BJ (cell line): ENCODE data around the gene NUTM2F. TPM values are rescaled to one million over a fixed set of nuclear protein-coding genes. Genes with fewer than 3 reads are reported as not detected.

Experiments
- CTCF ChIA-PET: fragments of 350-600 bp; formaldehyde crosslinking; extraction: SDS; loops from one replicate; lab custom pipeline; 2021; ENCODE audit warnings: antibody characterized with exemption, inconsistent platforms; lab: Yijun Ruan, JAX
- POLR2A ChIA-PET: fragments of 300-600 bp; sonication (Branson Sonifier 250); formaldehyde crosslinking; extraction: SDS; loops from one replicate; lab custom pipeline; 2021; ENCODE audit warnings: antibody characterized with exemption; lab: Charles Lee
- DNase-seq: peaks from one replicate; pipeline ENCODE4 v3.0.0-alpha.2; 2011; ENCODE audit warnings: low read depth
- H3K27me3 ChIP-seq: 2 replicates; pipeline ENCODE4 v1.6.0; 2011; ENCODE audit warnings: low read length; ENCODE audit not compliant: control insufficient read depth, insufficient read depth
- H3K36me3 ChIP-seq: 2 replicates; pipeline ENCODE4 v1.5.1; 2011; ENCODE audit warnings: low read length; ENCODE audit not compliant: control insufficient read depth, insufficient read depth
- H3K4me3 ChIP-seq: 2 replicates; pipeline ENCODE4 v1.5.1; 2011; ENCODE audit warnings: low read depth, mild to moderate bottlenecking, control low read depth, low read length
- CTCF ChIP-seq: IDR thresholded peaks from 2 replicates; pipeline ENCODE4 v1.5.1; 2011; ENCODE audit warnings: low read depth, mild to moderate bottlenecking, control low read depth, inconsistent platforms, low read length, moderate library complexity; ENCODE audit not compliant: insufficient read depth
- polyA plus RNA-seq: library from polyadenylated mRNA; depleted of rRNA; stranded (reverse); fragments of >200 nt; gene quantifications from 2 replicates; pipeline ENCODE4 v1.2.3, GENCODE V29; 2011

NUTM2F gene
- polyA plus RNA-seq, 1 experiment = not detected

GRCh38 chr9:94303321-94303720 is 25.1 kb downstream of the NUTM2F start:
- ChIA-PET CTCF (interaction anchor here (0.8 kb wide), 1 partner anchor 10 kb away, joined by 3 read pairs; no protein-coding TSS in a partner anchor), POLR2A (no interaction called here)
- H3K4me3 ChIP-seq = no peak overlapping the region
- no peak for TF ChIP-seq CTCF
- no peaks in the 10 kb centered on the region for H3K27me3 ChIP-seq
- no peaks in the 10 kb centered on the region; the same call in none of the 2 replicates for H3K36me3 ChIP-seq
- no peak for DNase-seq

GRCh38 chr9:94302426-94302825 is 26.0 kb downstream of the NUTM2F start:
- Histone ChIP-seq H3K36me3 (no peaks in the 10 kb centered on the region; the same call in none of the 2 replicates), H3K4me3 (no peak overlapping the region), H3K27me3 (no peaks in the 10 kb centered on the region)
- no peak for TF ChIP-seq CTCF
- ChIA-PET POLR2A (no interaction called here), CTCF (no interaction called here)
- no peak for DNase-seq

GRCh38 chr9:94301583-94301982 is 26.9 kb downstream of the NUTM2F start:
- H3K4me3 ChIP-seq = no peak overlapping the region
- no peaks in the 10 kb centered on the region; the same call in none of the 2 replicates for H3K36me3 ChIP-seq
- H3K27me3 ChIP-seq = no peaks in the 10 kb centered on the region
- ChIA-PET CTCF (no interaction called here), POLR2A (no interaction called here)
- no peak for DNase-seq
- TF ChIP-seq CTCF = no peak

GRCh38 chr9:94300470-94301301 is 27.8 kb downstream of the NUTM2F start:
- ChIA-PET CTCF (no interaction called here), POLR2A (no interaction called here)
- DNase-seq = no peak
- TF ChIP-seq CTCF = no peak
- H3K36me3 ChIP-seq = no peaks in the 10 kb centered on the region; the same call in none of the 2 replicates
- no peak overlapping the region for H3K4me3 ChIP-seq
- H3K27me3 ChIP-seq = no peaks in the 10 kb centered on the region

- H3K36me3 ChIP-seq = no peaks in the 10 kb centered on the region; the same call in none of the 2 replicates
- no peak for DNase-seq
- H3K27me3 ChIP-seq = no peaks in the 10 kb centered on the region
- TF ChIP-seq CTCF = no peak
- ChIA-PET POLR2A (no interaction called here), CTCF (interaction anchor here (0.8 to 1.0 kb wide), 2 partner anchors 12 to 306 kb away, joined by 3 to 4 read pairs; no protein-coding TSS in a partner anchor)
- no peak overlapping the region for H3K4me3 ChIP-seq
These were observed 29.4 kb downstream of the NUTM2F start for GRCh38 chr9:94298949-94299599.
